T-helper 1 cell treated with Interleukin-12 subunit alpha and Interleukin-12 subunit beta and Interleukin-4 antibody, amounts not matched to agents 30 ng/mL and 1 ng/mL, for 36 hours (primary cell): ENCODE measurements around the gene ITPKB. TPM values are rescaled to one million over a fixed set of nuclear protein-coding genes. Genes with fewer than 3 reads are reported as not detected.
"Not testable (repeated sequence)": the region's sequence is repeated elsewhere in the genome, so short reads cannot be mapped to it uniquely, and the experiment has no call there.

Source experiments
- intact Hi-C: fragments of 100-400 bp; cut with micrococcal nuclease; formaldehyde crosslinking; loops from one replicate; pipeline ENCODE4 v1.15.1; 2024
- total RNA-seq: library from RNA; stranded (reverse); gene quantifications from 2 replicates; pipeline ENCODE4 v1.2.3, GENCODE V29; 2022

Gene ITPKB
- total RNA-seq, 1 donor from 2014 or later, result 45.3 TPM

- intact Hi-C loops, result no loop called here
Measured at GRCh38 chr1:226609836-226610455, 129.1 kb downstream of the ITPKB start.

- intact Hi-C loops, result loop anchor here (1.0 kb wide), 3 partner anchors 7 to 484 kb away; no protein-coding TSS in a partner anchor
Measured at GRCh38 chr1:226608699-226609505, 130.2 kb downstream of the ITPKB start.

- intact Hi-C loops, result loop anchor here (1.0 kb wide), 3 partner anchors 8 to 483 kb away; no protein-coding TSS in a partner anchor
Measured at GRCh38 chr1:226607821-226608220, 131.3 kb downstream of the ITPKB start.

- intact Hi-C loops, result no loop called here
Measured at GRCh38 chr1:226607268-226607660, 131.8 kb downstream of the ITPKB start.

GRCh38 chr1:226606311-226607267 is 132.5 kb downstream of the ITPKB start:
- intact Hi-C loops, result no loop called here

GRCh38 chr1:226605318-226605950 is 133.6 kb downstream of the ITPKB start:
- intact Hi-C loops, result no loop called here

GRCh38 chr1:226604560-226605317 is 134.3 kb downstream of the ITPKB start:
- intact Hi-C loops, result no loop called here

- intact Hi-C loops, result no loop called here
Measured at GRCh38 chr1:226603858-226604559, 135.1 kb downstream of the ITPKB start.

GRCh38 chr1:226603022-226603857 is 135.8 kb downstream of the ITPKB start:
- intact Hi-C loops, result no loop called here

- intact Hi-C loops, result no loop called here
Measured at GRCh38 chr1:226602186-226603021, 136.7 kb downstream of the ITPKB start.

GRCh38 chr1:226601456-226601855 is 137.6 kb downstream of the ITPKB start:
- intact Hi-C loops, result no loop called here

GRCh38 chr1:226600254-226600653 is 138.8 kb downstream of the ITPKB start:
- intact Hi-C loops, result no loop called here

GRCh38 chr1:226599636-226600238 is 139.3 kb downstream of the ITPKB start:
- intact Hi-C loops, result no loop called here

- intact Hi-C loops, result not testable (repeated sequence)
Measured at GRCh38 chr1:226598955-226599354, 140.1 kb downstream of the ITPKB start.

GRCh38 chr1:226598455-226598849 is 140.6 kb downstream of the ITPKB start:
- intact Hi-C loops, result no loop called here

- intact Hi-C loops, result no loop called here
Measured at GRCh38 chr1:226597616-226598454, 141.2 kb downstream of the ITPKB start.
